CD14-positive monocyte (primary cell): Measurements from ENCODE around the gene EPHB2. TPM values are rescaled to one million over a fixed set of nuclear protein-coding genes. Genes with fewer than 3 reads are reported as not detected.

Source experiments
- DNase-seq, 3 donors: peaks; one replicate each; pipeline ENCODE4 v3.0.0-alpha.2; 2011 to 2022
- H2AFZ ChIP-seq: 2 replicates; pipeline ENCODE4 v1.6.0; 2012; ENCODE audit warnings: mild to moderate bottlenecking, low read depth, low read length, inconsistent platforms; ENCODE audit not compliant: insufficient read depth, poor library complexity, severe bottlenecking
- H3K27ac ChIP-seq, 2 donors: 1 replicate in 1 of 2; 2 replicates in 1 of 2; pipeline ENCODE4 v1.5.1; 2012 to 2013; ENCODE audit warnings: low read length in 2 of 2, control low read depth in 1 of 2, inconsistent platforms in 1 of 2, low read depth in 1 of 2, mild to moderate bottlenecking in 1 of 2
- H3K27me3 ChIP-seq, 2 donors: one replicate each; pipeline versions ENCODE4 v1.6.0 to v1.6.1; 2011 to 2013; ENCODE audit warnings: low read length in 2 of 2; ENCODE audit not compliant: control insufficient read depth in 2 of 2, insufficient read depth in 2 of 2
- H3K36me3 ChIP-seq, 2 donors: replicated peaks in 1 of 2; 1 replicate in 1 of 2; 2 replicates in 1 of 2; pipeline versions ENCODE4 v1.5.1 to v1.6.1; 2012 to 2013; ENCODE audit warnings: low read length in 2 of 2, control low read depth in 1 of 2, inconsistent platforms in 1 of 2, mild to moderate bottlenecking in 1 of 2; ENCODE audit not compliant: insufficient read depth in 2 of 2, control insufficient read depth in 1 of 2
- H3K4me1 ChIP-seq, 2 donors: 1 replicate in 1 of 2; 2 replicates in 1 of 2; pipeline versions ENCODE4 v1.5.1 to v1.6.1; 2012 to 2013; ENCODE audit warnings: low read length in 2 of 2, control low read depth in 1 of 2, inconsistent platforms in 1 of 2, mild to moderate bottlenecking in 1 of 2, moderate library complexity in 1 of 2; ENCODE audit not compliant: insufficient read depth in 2 of 2, control insufficient read depth in 1 of 2
- H3K4me2 ChIP-seq: replicated peaks from 2 replicates; pipeline ENCODE3; 2012; ENCODE audit warnings: low read length, moderate library complexity, mild to moderate bottlenecking; ENCODE audit not compliant: poor library complexity, severe bottlenecking; ENCODE audit errors: extremely low read depth
- H3K4me3 ChIP-seq, 3 experiments: fragments of 200-600 bp in 1 of 3; sonication (generic) in 1 of 3; replicated peaks in 1 of 3; 1 replicate in 2 of 3; 2 replicates in 1 of 3; pipeline ENCODE4 v1.5.1; 2011 to 2013; ENCODE audit warnings: low read length in 3 of 3, mild to moderate bottlenecking in 3 of 3, control low read depth in 2 of 3, low read depth in 2 of 3, inconsistent platforms in 1 of 3, moderate library complexity in 1 of 3
- H3K79me2 ChIP-seq: 2 replicates; pipeline ENCODE4 v1.6.0; 2012; ENCODE audit warnings: mild to moderate bottlenecking, control low read depth, inconsistent platforms, low read length, moderate library complexity; ENCODE audit not compliant: insufficient read depth
- H3K9ac ChIP-seq: 2 replicates; pipeline ENCODE4 v1.6.0; 2017; ENCODE audit warnings: low read length, mild to moderate bottlenecking; ENCODE audit not compliant: insufficient read depth, poor library complexity, severe bottlenecking
- H3K9me3 ChIP-seq, 2 donors: replicated peaks in 1 of 2; 1 replicate in 1 of 2; 2 replicates in 1 of 2; pipeline versions ENCODE4 v1.5.1 to v1.6.1; 2012 to 2013; ENCODE audit warnings: low read length in 2 of 2, control low read depth in 1 of 2; ENCODE audit not compliant: control insufficient read depth in 1 of 2, insufficient read depth in 1 of 2
- H4K20me1 ChIP-seq: 2 replicates; pipeline ENCODE4 v1.6.0; 2012; ENCODE audit warnings: mild to moderate bottlenecking, low read length, control low read depth, moderate library complexity; ENCODE audit not compliant: insufficient read depth
- H3K27ac Mint-ChIP-seq, 7 donors: one replicate each; pipeline ENCODE4 v1.8.0; 2020; ENCODE audit warnings: mild to moderate bottlenecking in 7 of 7, mixed read lengths in 7 of 7, moderate library complexity in 6 of 7, inconsistent platforms in 2 of 7
- H3K27me3 Mint-ChIP-seq, 3 donors: one replicate each; pipeline ENCODE4 v1.8.0; 2021 to 2022; ENCODE audit warnings: low read depth in 3 of 3, mild to moderate bottlenecking in 3 of 3, mixed read lengths in 3 of 3, moderate library complexity in 3 of 3, inconsistent platforms in 1 of 3
- H3K36me3 Mint-ChIP-seq, 2 donors: one replicate each; pipeline ENCODE4 v1.8.0; 2020; ENCODE audit warnings: mixed read lengths in 2 of 2, inconsistent platforms in 1 of 2, mild to moderate bottlenecking in 1 of 2
- H3K4me1 Mint-ChIP-seq: one replicate; pipeline ENCODE4 v1.8.0; 2020; ENCODE audit warnings: mild to moderate bottlenecking, mixed read lengths
- H3K4me3 Mint-ChIP-seq, 2 donors: one replicate each; pipeline ENCODE4 v1.8.0; 2020; ENCODE audit warnings: mild to moderate bottlenecking in 2 of 2, mixed read lengths in 2 of 2, moderate library complexity in 1 of 2
- H3K9me3 Mint-ChIP-seq, 7 donors: one replicate each; pipeline ENCODE4 v1.8.0; 2020 to 2022; ENCODE audit warnings: mixed read lengths in 7 of 7, mild to moderate bottlenecking in 6 of 7, moderate library complexity in 6 of 7, inconsistent platforms in 2 of 7
- CTCF ChIP-seq: fragments of 200-600 bp; IDR thresholded peaks from one replicate; pipeline ENCODE4 v1.8.0; 2022; ENCODE audit warnings: antibody characterized with exemption, mild to moderate bottlenecking
- WGBS: methylation state at CpG from one replicate; pipeline ENCODE4 v1.1.5; 2013; ENCODE audit warnings: missing lambda C conversion rate; ENCODE audit not compliant: insufficient coverage; 5-methylcytosine and 5-hydroxymethylcytosine counted together
- intact Hi-C, 2 donors: fragments of 100-400 bp; cut with micrococcal nuclease; formaldehyde crosslinking; loops; one replicate each; pipeline versions ENCODE4 v1.15.0 to v1.15.1; 2023
- polyA plus RNA-seq, 3 donors: library from polyadenylated mRNA; depleted of rRNA in 1 of 3; unstranded in 2 of 3; stranded (reverse) in 1 of 3; fragments of 300-500 nt in 2 of 3; fragments of >200 nt in 1 of 3; fragmentation: Illumina TruSeq in 2 of 3; gene quantifications; 1 replicate in 2 of 3; 2 replicates in 1 of 3; pipeline ENCODE4 v1.2.3, GENCODE V29; 2012 to 2021

EPHB2 gene
- polyA plus RNA-seq, 3 donors: 2.9 to 5.6 (median 3.4) TPM

GRCh38 chr1:22798083-22798482 is 87.4 kb downstream of the EPHB2 start:
- no peaks in the 10 kb centered on the region for H3K27me3 ChIP-seq
- H3K9ac ChIP-seq: no peak overlapping the region
- peaks cover 1 to 2% (median 1%) of the 10 kb centered on the region in 3 donors for H3K27me3 Mint-ChIP-seq
- TF ChIP-seq CTCF: no peak
- no peak overlapping the region for H3K27ac Mint-ChIP-seq
- H3K4me3 ChIP-seq: no peak overlapping the region
- no peaks in the 10 kb centered on the region for H4K20me1 ChIP-seq
- no peaks in the 10 kb centered on the region for H3K9me3 ChIP-seq
- no peaks in the 10 kb centered on the region for H3K4me1 ChIP-seq
- no peak overlapping the region for H3K4me3 Mint-ChIP-seq
- no peaks in the 10 kb centered on the region for H3K9me3 Mint-ChIP-seq
- H3K27ac ChIP-seq: no peak overlapping the region
- H3K4me1 Mint-ChIP-seq: no peaks in the 10 kb centered on the region
- H3K4me2 ChIP-seq: no peak overlapping the region
- H3K79me2 ChIP-seq: no peaks in the 10 kb centered on the region
- H3K36me3 Mint-ChIP-seq: no peaks in the 10 kb centered on the region
- H2AFZ ChIP-seq: no peak overlapping the region
- H3K36me3 ChIP-seq: no peaks in the 10 kb centered on the region
- no peak for DNase-seq
- 100% methylated on average over 1 of the region's 3 CpGs for WGBS
- intact Hi-C loops: no loop called here

GRCh38 chr1:22799971-22800370 is 89.3 kb downstream of the EPHB2 start:
- no peak overlapping the region for H3K4me3 Mint-ChIP-seq
- H3K9ac ChIP-seq: no peak overlapping the region
- no peak for TF ChIP-seq CTCF
- no peak overlapping the region for H3K4me2 ChIP-seq
- no peak overlapping the region for H3K27ac ChIP-seq
- H3K27me3 ChIP-seq: no peaks in the 10 kb centered on the region
- H3K79me2 ChIP-seq: no peaks in the 10 kb centered on the region
- no peaks in the 10 kb centered on the region for H3K36me3 Mint-ChIP-seq
- H3K4me3 ChIP-seq: no peak overlapping the region
- no peaks in the 10 kb centered on the region for H4K20me1 ChIP-seq
- peaks cover 2 to 4% (median 3%) of the 10 kb centered on the region in 3 donors for H3K27me3 Mint-ChIP-seq
- no peaks in the 10 kb centered on the region for H3K4me1 ChIP-seq
- H3K9me3 ChIP-seq: no peaks in the 10 kb centered on the region
- H3K9me3 Mint-ChIP-seq: no peaks in the 10 kb centered on the region
- no peaks in the 10 kb centered on the region for H3K36me3 ChIP-seq
- DNase-seq: no peak
- intact Hi-C loops: no loop called here
- no peak overlapping the region for H3K27ac Mint-ChIP-seq
- WGBS: 87% methylated on average over 15 of the region's 16 CpGs
- H2AFZ ChIP-seq: no peak overlapping the region
- H3K4me1 Mint-ChIP-seq: no peaks in the 10 kb centered on the region
